Daoy (cell line): ENCODE measurements around the gene COL11A1. TPM values are rescaled to one million over a fixed set of nuclear protein-coding genes. Genes with fewer than 3 reads are reported as not detected.
A peak's percentile ranks its signal among the peaks of the same experiment; 100 is the strongest.
"Not testable (repeated sequence)": the region's sequence is repeated elsewhere in the genome, so short reads cannot be mapped to it uniquely, and the experiment has no call there.

Source experiments
- DNase-seq: peaks from one replicate; pipeline ENCODE4 v3.0.0-alpha.2; 2015; ENCODE audit warnings: low read depth
- total RNA-seq: library from RNA; depleted of rRNA; stranded (reverse); fragments of >200 nt; shearing (Covaris generic); gene quantifications from 2 replicates; pipeline ENCODE4 v1.2.3, GENCODE V29; 2014

COL11A1 gene
- total RNA-seq, 1 experiment from 2014 or later = not detected

DNA sequence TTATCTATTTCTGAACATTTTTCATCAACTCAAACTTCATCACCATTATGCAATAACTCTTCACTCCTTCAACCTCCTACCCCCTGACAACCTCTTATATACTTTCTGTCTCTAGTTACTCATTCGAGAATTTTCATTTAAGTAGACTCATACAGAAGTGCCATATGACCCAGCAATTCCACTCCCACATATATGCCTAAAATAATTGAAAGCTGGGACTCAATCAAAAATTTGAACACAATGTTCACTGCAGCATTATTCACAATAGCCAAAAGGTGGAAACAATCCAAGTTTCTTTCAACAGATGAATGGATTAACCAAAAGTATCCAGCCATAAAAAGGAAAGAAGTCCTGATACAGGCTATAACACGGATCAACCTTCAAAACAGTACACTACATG, 24.1 kb downstream of the COL11A1 start:
- no peak for DNase-seq

DNA sequence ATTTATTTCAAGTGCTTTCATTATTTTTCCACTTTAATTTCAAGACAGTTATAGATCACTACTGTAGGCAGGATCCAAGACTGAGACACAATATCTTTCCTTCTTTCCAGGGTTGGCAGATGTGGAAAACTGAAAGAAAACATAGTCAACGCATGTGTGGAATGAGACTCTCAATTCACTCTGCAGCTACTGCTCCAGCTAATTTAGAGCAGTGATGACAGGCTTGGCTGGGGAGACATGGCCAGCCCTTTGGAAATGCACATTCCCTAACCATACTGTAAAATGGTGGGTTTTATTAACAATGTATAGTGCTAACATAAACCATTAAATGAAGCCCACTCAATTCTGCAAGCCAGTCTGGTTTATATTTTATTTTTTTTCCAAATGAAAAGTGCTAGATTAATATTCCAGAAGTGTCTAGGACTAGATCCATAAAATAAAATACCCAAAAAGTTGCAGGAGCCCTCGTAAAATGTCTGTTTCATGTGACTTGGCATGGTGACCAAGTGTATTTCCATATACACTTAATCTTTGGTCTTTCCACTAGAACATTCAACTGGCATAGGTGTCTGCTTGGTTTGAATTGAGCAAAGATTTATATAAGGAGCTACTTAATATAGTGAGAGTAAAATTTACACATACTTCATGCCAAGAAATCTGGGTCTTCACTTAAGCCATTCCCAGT, 32.9 kb downstream of the COL11A1 start:
- no peak for DNase-seq

DNA sequence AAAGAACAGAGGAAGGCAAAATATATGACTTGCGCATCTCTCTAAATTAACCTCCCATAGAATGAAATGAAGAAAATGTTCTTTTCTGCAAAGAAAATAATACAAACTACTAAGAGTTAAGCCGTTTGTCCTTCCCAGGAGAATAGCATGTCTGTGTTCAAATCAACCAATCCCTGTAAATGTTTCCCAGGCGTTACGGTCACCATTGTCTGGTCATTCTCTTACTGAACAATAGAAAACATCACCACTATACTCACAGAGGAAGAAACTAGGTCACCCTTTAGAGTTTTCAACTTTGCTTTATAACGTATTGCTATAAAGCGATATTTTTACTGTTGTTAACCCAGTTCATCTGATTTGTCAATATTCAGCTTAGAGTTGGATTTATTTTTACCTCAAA, 34.1 kb downstream of the COL11A1 start:
- no peak for DNase-seq

DNA sequence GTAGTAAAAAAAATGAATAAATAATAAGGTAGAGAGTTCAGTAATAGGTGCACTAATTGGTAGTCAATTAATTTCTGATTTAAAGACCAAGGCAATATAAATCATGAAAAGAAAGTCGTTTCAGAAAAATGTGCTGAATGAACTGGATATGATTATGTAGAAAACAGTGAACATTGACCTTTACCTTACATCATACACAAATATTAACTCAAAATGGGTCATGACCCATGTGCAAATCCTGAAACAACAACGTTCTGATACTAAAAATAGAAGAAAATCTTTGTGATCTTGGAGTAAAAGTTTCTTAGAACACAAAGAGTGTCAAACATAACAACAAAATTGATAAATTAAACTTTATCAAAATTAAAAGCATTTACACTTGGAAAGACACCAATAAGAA, 39.1 kb downstream of the COL11A1 start:
- DNase-seq = no peak

DNA sequence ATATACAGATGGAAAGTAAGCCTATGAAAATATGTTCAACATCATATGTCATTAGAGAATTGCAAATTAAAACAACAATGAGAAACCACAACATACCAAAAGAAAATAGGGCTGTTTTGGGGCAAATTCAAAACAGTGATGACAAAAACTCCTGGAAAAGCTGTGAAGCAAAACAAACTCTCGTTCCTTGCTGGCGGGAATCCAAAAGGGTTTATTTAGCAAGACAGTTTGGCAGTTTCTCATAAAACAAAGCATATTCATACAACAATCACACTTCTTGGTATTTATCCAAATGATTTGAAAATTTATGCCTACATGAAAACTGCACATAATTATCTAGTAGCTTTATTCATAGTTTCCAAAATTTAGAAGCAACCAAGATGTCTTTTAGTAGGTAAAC, 44.4 kb downstream of the COL11A1 start:
- no peak for DNase-seq

DNA sequence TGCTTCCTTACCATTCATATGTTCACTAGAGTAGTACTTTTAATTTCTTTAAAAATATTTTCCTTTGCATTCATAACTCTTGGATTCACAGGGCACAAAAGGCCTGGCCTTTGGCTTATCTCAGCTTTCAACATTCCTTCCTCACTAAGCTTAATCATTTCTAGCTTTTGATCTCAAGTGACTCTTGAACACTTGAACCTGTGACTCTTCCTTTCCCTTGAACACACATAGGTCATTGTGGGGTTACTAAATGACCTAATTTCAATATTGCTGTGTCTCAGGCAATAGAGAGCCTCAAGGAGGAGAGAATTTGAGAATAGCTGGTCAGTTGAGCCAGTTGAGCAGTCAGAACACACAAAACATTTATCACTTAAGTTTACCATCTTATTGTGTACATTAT, 49.9 kb downstream of the COL11A1 start:
- DNase-seq = no peak

DNA sequence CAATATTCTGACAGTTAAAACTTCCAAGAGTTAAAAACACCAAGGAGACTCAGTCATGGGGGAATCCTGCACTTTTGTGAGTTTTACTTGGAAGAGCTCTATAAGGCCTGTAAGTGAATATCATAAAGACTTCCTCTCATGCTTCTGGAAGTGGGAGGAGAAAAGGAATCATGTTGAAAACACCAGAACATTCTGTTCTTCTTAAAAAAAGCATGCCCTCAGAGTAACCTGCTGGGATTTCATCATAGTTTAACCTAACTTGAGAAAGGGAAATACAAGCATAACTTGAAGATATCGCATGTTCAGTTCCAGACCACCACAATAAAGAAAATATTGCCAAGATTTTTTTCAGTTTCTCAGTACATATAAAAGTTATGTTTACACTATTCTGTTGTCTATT, 51.9 kb downstream of the COL11A1 start:
- no peak for DNase-seq

DNA sequence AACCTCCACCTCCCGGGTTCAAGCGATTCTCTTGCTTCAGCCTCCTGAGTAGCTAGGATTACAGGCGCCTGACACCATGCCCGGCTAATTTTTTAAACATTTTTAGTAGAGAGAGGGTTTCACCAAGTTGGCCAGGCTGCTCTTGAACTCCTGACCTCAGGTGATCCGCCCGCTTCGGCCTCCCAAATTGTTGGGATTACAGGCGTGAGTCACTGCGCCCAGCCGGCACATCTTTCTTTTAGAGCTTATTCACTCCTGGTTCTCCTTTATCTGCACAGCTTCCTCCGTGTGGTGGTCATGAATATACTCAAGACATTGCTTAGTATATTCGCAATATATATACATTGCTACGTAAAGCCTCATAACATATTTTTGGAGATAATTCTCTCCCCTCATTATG, 80.2 kb downstream of the COL11A1 start:
- DNase-seq = not testable (repeated sequence)

DNA sequence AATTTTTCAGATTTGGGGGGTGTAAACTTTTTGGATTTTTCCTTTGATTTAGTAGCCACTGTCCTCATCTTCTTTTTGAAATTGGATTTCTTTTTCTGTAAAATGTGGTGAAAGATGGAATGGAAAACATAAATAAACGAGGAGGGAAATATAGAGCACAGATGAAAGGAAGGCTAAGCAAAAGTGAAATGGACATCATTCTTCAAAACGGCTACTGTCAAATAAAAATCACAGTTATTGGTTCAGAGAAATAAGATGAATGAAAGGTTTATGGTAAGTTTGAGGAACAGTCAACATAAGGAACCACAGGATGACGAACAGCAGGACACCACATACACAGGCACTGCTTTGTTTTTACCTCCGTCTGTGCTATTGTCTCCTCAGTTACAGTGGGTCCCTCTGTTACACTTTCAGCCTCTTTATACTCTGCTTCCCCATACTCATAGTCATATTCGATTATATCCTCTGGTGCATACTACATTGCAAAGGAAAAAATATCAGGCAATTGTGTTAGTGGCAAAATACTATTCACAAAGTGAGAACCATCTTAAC, 82.4 kb downstream of the COL11A1 start:
- no peak for DNase-seq

DNA sequence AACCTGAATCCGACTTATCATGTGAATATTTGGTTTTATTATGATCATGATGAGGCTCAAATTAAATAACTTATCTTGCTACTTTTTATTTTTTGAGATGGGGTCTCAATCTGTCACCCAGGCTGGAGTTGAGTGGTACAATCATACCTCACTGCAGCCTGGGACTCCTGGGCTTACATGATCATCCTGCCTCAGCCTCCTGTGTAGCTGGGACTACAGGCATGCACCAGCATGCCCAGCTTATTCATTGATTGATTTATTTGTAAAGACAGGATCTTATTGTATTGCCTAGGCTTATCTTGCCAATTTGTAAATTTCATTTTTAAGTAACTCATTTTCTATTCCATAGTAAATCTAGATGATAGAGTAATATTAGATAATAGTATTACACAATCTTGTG, 84.3 kb downstream of the COL11A1 start:
- no peak for DNase-seq

DNA sequence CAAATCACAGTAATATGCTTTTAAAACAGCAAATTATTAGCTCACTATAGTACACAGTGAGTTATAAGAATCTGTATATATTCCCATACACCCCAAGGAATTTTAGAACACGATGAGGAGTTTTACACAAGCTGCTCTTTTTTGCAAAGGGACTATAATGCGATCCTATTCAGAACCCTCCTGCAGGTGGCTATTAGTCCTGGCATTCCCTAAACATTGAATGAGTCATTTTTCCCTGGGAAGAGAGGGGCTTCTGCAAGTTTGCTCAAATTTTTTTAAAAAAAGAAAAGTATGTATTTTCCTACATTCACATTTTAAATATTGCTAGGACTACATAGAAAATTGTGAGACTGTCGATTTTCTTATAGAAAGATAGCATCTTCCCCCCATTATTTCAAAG, 106.3 kb downstream of the COL11A1 start:
- no peak for DNase-seq

DNA sequence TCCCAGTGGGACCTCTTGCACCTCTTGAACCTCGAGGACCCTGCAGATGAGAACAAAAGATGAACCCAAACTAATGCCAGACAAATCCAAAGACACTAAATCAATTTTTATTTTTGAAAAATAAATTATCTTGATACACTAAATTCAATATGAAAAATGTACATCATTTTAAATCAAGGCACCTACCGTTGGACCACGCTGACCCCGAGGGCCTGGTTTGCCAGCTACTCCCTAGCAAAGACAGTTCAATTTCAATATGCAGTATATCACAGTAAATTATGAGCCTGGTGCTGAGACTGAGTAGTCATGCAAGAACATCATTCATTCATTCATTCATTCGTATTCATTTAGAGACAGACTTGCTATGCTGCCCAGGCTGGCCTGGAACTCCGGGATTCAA, 129.4 kb downstream of the COL11A1 start:
- DNase-seq = no peak

DNA sequence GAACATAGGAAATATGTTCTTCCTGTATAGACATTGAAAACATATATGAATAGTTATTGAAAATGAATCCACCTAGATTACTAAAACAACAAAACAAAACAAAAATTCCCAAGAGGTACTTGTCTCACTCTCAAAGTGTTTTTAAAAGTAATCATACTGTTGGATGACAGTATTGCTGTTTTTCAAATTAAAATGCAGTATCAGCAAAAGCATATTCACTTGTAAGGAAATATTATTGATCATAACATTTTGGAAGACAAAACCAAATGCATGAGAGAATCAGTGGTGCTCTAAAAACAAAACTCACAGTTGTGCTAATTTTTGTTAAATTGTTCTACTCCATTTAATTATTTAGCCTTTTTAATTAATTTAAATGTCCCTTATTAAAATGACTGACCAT, 131.0 kb downstream of the COL11A1 start:
- no peak for DNase-seq

DNA sequence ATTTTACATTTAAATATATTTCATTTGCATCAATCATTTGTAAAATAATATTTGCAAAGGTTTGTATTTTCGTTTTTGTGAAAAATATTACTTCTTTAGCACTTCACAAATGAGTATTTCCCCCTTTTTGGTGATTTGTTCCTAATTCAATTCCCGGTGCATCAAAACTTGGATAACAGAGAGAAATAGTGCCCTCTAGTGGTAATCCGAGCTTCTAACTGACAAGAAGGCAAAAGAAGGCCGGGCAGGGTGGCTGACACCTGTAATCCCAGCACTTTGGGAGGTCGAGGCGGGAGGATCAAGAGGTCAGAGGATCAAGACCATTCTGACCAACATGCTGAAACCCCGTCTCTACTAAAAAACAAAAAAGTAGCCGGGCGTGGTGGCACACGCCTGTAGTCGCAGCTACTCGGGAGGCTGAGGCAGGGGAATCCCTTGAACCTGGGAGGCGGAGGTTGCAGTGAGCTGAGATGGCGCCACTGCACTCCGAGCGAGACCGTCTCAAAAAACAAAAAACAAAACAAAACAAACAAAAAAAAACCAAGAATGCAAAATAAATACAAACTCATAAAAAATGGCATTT, 137.7 kb downstream of the COL11A1 start:
- peak; percentile 5 for DNase-seq

DNA sequence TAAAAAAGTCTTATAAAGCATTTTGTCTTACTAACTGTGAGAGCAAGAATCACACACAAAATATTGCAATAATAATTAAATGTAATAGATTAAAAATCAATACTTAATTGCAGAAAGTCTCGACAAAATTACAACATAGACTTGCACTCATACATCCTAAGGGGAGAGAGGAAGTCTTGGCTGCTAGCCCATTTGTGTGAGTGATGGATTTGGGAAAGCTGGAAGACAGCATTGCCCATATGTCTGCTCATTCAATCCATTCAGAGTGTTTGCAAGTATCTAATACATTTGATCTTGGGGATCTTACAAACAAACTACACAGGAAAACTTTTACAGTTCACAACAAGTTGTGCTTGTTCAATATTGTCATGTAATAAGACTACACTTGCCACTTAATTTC, 140.5 kb downstream of the COL11A1 start:
- no peak for DNase-seq

DNA sequence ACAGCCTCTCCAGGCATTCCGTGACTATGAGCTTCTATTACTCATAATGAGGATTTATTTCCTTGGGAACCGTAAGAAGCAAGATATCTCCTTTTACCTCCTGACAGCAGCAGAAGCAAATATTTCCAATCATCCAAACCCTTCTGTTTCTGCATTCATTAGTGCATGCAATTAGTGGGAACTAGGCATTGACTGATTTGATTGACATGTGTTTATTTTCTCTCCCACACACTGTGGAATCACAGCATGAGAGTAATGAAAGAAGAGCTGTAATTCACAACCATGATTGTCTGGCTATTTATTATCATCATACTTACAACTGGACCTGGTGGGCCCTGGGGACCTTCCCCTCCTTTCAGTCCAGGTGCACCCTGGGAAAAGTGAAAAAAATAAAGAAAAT, 146.8 kb downstream of the COL11A1 start:
- DNase-seq = no peak

DNA sequence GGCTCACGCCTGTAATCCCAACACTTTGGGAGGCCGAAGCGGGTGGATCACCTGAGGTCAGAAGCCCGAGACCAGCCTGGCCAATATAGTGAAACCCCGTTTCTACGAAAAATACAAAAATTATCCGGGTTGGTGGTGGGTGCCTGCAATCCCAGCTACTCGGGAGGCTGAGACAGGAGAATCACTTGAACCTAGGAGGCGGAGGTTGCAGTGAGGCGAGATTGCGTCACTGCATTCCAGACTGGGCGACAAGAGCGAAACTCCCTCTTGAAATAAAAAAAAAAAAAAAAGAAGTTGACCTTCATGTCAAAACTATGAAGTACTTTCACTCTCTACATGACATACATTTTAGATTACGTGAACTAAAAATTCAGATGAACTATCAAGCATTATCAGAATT, 153.7 kb downstream of the COL11A1 start:
- DNase-seq = no peak

DNA sequence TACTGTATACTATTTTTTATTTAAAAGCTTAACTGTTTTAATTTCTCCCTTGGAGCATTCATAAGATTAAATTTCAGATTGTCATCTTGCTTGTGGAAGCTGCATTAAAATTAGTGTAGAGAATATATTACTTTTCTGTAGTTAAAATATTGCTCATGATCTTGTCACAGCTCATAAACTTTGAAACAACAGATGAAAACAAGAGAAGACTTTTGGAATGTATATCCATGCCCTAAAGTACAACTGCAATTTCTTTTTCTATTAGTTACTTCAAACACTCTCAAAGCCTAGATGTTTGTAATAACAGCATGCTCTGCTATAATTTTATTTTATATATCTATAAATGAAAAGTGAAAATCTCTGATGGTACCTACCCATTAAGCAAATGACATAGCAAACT, 155.9 kb downstream of the COL11A1 start:
- no peak for DNase-seq

DNA sequence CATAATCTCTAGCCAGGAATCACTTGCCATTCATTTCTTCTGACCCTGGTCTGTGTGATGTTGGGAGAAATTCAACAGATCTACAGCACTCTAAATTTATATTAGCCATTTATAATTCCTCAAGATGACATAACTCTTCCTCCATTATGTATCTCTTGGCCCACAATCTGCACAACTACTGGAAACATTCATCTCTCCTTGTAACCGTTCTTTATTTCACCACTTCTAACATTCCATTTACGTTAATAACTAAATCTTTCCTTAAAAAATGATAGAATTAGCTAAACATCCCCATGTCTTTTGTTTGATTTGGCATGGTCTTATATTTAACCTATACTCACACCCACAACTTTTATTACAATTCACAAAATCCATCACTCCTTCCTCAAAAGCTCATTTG, 166.0 kb downstream of the COL11A1 start:
- no peak for DNase-seq

DNA sequence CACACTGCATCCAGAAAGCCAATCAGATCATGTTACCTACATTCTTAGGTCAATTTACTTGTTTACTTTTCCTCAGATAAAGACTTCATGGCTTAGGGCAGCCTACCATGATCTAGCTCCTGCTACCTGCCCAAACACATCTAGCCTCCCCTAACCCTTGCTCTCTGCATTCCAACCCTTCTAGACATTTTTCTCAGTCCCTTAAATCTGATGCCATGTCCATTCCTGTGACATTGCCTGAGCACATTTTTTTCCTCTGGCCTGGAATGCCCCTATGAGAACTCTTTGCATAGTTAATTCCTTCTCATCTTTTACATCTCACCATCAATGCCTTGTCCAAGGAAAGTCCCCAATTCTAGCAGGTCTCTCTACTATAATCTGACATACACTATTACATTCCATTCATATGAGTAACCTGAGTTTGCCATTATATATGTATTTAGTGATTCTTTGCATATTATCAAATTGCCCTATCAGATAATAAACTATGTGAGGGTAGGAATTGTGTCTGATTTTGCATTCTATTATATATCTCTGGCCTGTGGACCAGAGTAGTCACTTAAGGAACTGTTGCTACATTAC, 166.9 kb downstream of the COL11A1 start:
- DNase-seq = no peak

DNA sequence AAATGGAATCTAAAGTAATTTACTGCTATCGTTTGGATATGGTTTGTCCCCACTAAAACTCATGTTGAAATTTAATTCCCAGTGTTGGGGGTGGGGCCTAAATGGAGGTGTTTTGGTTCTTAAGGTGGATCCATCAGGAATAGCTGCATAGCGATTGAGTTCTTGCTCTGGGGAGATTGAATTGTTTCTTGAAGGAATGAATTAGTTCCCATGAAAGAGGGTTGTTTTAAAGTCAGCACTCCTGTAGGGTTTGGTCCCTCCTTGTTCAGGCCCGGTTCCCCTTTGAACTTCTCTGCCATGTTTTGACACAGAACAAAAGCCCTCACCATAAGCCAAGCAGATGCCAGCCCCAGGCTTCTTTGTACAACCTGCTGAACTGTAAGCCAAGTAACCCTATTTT, 170.9 kb downstream of the COL11A1 start:
- DNase-seq = no peak

DNA sequence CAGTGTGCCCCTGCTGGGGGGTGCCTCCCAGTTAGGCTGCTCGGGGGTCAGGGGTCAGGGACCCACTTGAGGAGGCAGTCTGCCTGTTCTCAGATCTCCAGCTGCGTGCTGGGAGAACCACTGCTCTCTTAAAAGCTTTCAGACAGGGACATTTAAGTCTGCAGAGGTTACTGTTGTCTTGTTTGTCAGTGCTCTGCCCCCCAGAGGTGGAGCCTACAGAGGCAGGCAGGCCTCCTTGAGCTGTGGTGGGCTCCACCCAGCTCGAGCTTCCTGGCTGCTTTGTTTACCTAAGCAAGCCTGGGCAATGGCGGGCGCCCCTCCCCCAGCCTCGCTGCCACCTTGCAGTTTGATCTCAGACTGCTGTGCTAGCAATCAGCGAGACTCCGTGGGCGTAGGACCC, 175.0 kb downstream of the COL11A1 start:
- not testable (repeated sequence) for DNase-seq

DNA sequence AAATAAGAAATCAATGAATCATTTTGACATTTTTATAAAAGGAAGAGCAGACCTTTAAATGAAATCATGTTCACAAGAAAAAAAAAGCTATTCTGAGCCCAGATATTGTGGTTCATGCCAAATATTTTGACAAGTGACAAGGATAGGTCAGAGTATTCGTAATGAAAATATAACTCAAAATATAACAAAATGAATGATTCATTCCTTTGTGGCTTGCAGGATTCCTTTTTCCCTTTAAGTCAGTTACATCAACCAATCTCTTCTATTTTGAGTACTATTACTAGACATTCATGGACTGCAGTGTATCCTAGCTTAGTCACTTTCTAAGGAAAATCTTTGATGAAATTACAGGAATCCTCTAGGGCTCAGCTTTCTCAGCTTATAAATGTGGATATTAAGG, 188.7 kb downstream of the COL11A1 start:
- no peak for DNase-seq
